Liver (tissue), 9 donors: ENCODE results near the gene DLGAP4. TPM values are rescaled to one million over a fixed set of nuclear protein-coding genes. Genes with fewer than 3 reads are reported as not detected.

Experiments
- DNase-seq: peaks from one replicate; pipeline ENCODE4 v3.0.0-alpha.2; 2017; ENCODE audit warnings: low spot score
- H3K27ac ChIP-seq, 2 donors: one replicate each; pipeline ENCODE4 v1.7.0; 2013; ENCODE audit warnings: inconsistent platforms in 2 of 2, low read length in 2 of 2, control low read depth in 1 of 2, low read depth in 1 of 2, mild to moderate bottlenecking in 1 of 2
- H3K27me3 ChIP-seq, 4 donors: one replicate each; pipeline versions ENCODE4 v1.6.1 to v1.7.0; 2013; ENCODE audit warnings: low read length in 3 of 4, inconsistent platforms in 1 of 4, mild to moderate bottlenecking in 1 of 4, moderate library complexity in 1 of 4; ENCODE audit not compliant: control insufficient read depth in 4 of 4, insufficient read depth in 4 of 4
- H3K36me3 ChIP-seq, 4 donors: one replicate each; pipeline versions ENCODE4 v1.6.1 to v1.7.0; 2013; ENCODE audit warnings: low read length in 3 of 4, mild to moderate bottlenecking in 3 of 4, low read depth in 1 of 4, moderate library complexity in 1 of 4; ENCODE audit not compliant: control insufficient read depth in 4 of 4, insufficient read depth in 3 of 4
- H3K4me1 ChIP-seq, 4 donors: one replicate each; pipeline versions ENCODE4 v1.6.1 to v1.7.0; 2013; ENCODE audit warnings: low read length in 3 of 4, mild to moderate bottlenecking in 3 of 4, moderate library complexity in 1 of 4; ENCODE audit not compliant: control insufficient read depth in 4 of 4, insufficient read depth in 4 of 4
- H3K4me3 ChIP-seq, 3 donors: one replicate each; pipeline versions ENCODE4 v1.6.1 to v1.7.0; 2013; ENCODE audit warnings: low read length in 3 of 3, control low read depth in 1 of 3, low read depth in 1 of 3, mild to moderate bottlenecking in 1 of 3
- H3K9ac ChIP-seq, 2 donors: one replicate each; pipeline ENCODE4 v1.7.0; 2013; ENCODE audit warnings: low read length in 2 of 2, mild to moderate bottlenecking in 2 of 2, moderate library complexity in 2 of 2, control low read depth in 1 of 2, low read depth in 1 of 2
- H3K9me3 ChIP-seq, 4 donors: one replicate each; pipeline versions ENCODE4 v1.6.1 to v1.7.0; 2013; ENCODE audit warnings: low read length in 3 of 4; ENCODE audit not compliant: control insufficient read depth in 4 of 4
- ATF3 ChIP-seq: IDR thresholded peaks from 2 replicates; pipeline ENCODE4 v1.6.1; 2016; ENCODE audit warnings: antibody characterized with exemption
- CTCF ChIP-seq: fragments of 150-350 bp; IDR thresholded peaks from 2 replicates; pipeline ENCODE4 v1.5.1; 2017; ENCODE audit warnings: improper control_type of control experiment, low read depth, low read length; ENCODE audit not compliant: missing input control
- EGR1 ChIP-seq, 2 donors: IDR thresholded peaks; 2 replicates each; pipeline ENCODE4 v1.6.1; 2016 to 2018; ENCODE audit warnings: antibody characterized with exemption in 2 of 2, low read depth in 2 of 2
- FOXA1 ChIP-seq: IDR thresholded peaks from 2 replicates; pipeline ENCODE4 v1.6.1; 2016; ENCODE audit warnings: antibody characterized with exemption
- FOXA2 ChIP-seq: IDR thresholded peaks from 2 replicates; pipeline ENCODE4 v1.6.1; 2016; ENCODE audit warnings: antibody characterized with exemption
- GABPA ChIP-seq, 2 donors: IDR thresholded peaks in 1 of 2; conservative IDR thresholded peaks in 1 of 2; 2 replicates each; pipeline ENCODE4 v1.6.1; 2016; ENCODE audit warnings: antibody characterized with exemption in 2 of 2, mild to moderate bottlenecking in 1 of 2, moderate library complexity in 1 of 2
- HNF4A ChIP-seq, 2 donors: conservative IDR thresholded peaks; 2 replicates each; pipeline ENCODE4 v1.6.1; 2016; ENCODE audit warnings: antibody characterized with exemption in 2 of 2, mild to moderate bottlenecking in 2 of 2
- HNF4G ChIP-seq: IDR thresholded peaks from 2 replicates; pipeline ENCODE4 v1.6.1; 2016; ENCODE audit warnings: antibody characterized with exemption
- JUND ChIP-seq, 2 donors: IDR thresholded peaks; 2 replicates each; pipeline ENCODE4 v1.6.1; 2016; ENCODE audit warnings: antibody characterized with exemption in 2 of 2
- MAX ChIP-seq: IDR thresholded peaks from 2 replicates; pipeline ENCODE4 v1.6.1; 2016; ENCODE audit warnings: antibody characterized with exemption
- NR2F2 ChIP-seq: IDR thresholded peaks from 2 replicates; pipeline ENCODE4 v1.6.1; 2016; ENCODE audit warnings: antibody characterized with exemption
- RAD21 ChIP-seq, 2 donors: IDR thresholded peaks; 2 replicates each; pipeline ENCODE4 v1.6.1; 2016; ENCODE audit warnings: antibody characterized with exemption in 2 of 2, mild to moderate bottlenecking in 2 of 2
- REST ChIP-seq: IDR thresholded peaks from 2 replicates; pipeline ENCODE4 v1.6.1; 2016; ENCODE audit warnings: antibody characterized with exemption, mild to moderate bottlenecking
- RXRA ChIP-seq, 2 donors: IDR thresholded peaks; 2 replicates each; pipeline ENCODE4 v1.6.1; 2017 to 2018; ENCODE audit warnings: antibody characterized with exemption in 2 of 2, mild to moderate bottlenecking in 1 of 2
- SP1 ChIP-seq: IDR thresholded peaks from 2 replicates; pipeline ENCODE4 v1.6.1; 2018; ENCODE audit warnings: antibody characterized with exemption, mild to moderate bottlenecking
- TAF1 ChIP-seq: conservative IDR thresholded peaks from 2 replicates; pipeline ENCODE4 v1.6.1; 2016; ENCODE audit warnings: antibody characterized with exemption, mild to moderate bottlenecking
- YY1 ChIP-seq: IDR thresholded peaks from 2 replicates; pipeline ENCODE4 v1.6.1; 2016; ENCODE audit warnings: antibody characterized with exemption, mild to moderate bottlenecking
- ZBTB33 ChIP-seq: IDR thresholded peaks from 2 replicates; pipeline ENCODE4 v1.6.1; 2016; ENCODE audit warnings: antibody characterized with exemption
- WGBS: extraction: QIAGEN DNeasy Blood & Tissue Kit; methylation state at CpG from one replicate; pipeline ENCODE4 v1.1.7; 2013; 5-methylcytosine and 5-hydroxymethylcytosine counted together
- polyA plus RNA-seq, 2 donors: library from polyadenylated mRNA; stranded (reverse) in 1 of 2; unstranded in 1 of 2; fragments of 200-250 nt in 1 of 2; fragments of >200 nt in 1 of 2; fragmentation: Nextera tagmentation in 1 of 2; extraction: Ambion mirVana in 1 of 2; gene quantifications; one replicate each; pipeline versions ENCODE4 v1.2.1 to v1.2.3, GENCODE V29; 2013 to 2015
- total RNA-seq, 2 donors: library from RNA; depleted of rRNA; stranded (reverse); fragments of >200 nt; gene quantifications; one replicate each; pipeline ENCODE4 v1.2.3, GENCODE V29; 2014
- donor health status: healthy.
- donor health status: healthy.
- donor health status: healthy.
- donor health status: healthy.
- donor health status: healthy.

Gene DLGAP4
- total and polyA plus RNA-seq, 4 donors, result 2.9 to 18.7 (median 11.2) TPM

GRCh38 chr20:36519944-36520343, 213.8 kb downstream of the DLGAP4 start:
- DNase-seq, result no peak
- Histone ChIP-seq H3K27ac (no peak overlapping the region), H3K9me3 (no peaks in the 10 kb centered on the region), H3K4me3 (no peak overlapping the region), H3K4me1 (peaks cover 0 to 3% (median 0%) of the 10 kb centered on the region in 4 donors), H3K9ac (no peak overlapping the region), H3K27me3 (no peaks in the 10 kb centered on the region), H3K36me3 (peaks cover 5 to 19% (median 11%) of the 10 kb centered on the region in 4 donors)
- no peak for TF ChIP-seq ATF3
- no peak for TF ChIP-seq RXRA (IDR thresholded peaks at IDR 0.05)
- no peak for TF ChIP-seq CTCF
- no peak for TF ChIP-seq GABPA (IDR thresholded peaks at IDR 0.05 in 1 of 2, conservative IDR thresholded peaks at IDR 0.05 in 1 of 2)
- no peak for TF ChIP-seq SP1
- TF ChIP-seq REST, result no peak
- TF ChIP-seq MAX, result no peak
- no peak for TF ChIP-seq FOXA1
- TF ChIP-seq YY1, result no peak
- TF ChIP-seq RAD21 (IDR thresholded peaks at IDR 0.05), result no peak
- no peak for TF ChIP-seq TAF1
- no peak for TF ChIP-seq NR2F2
- TF ChIP-seq HNF4A (conservative IDR thresholded peaks at IDR 0.05), result no peak
- TF ChIP-seq ZBTB33, result no peak
- TF ChIP-seq FOXA2, result no peak
- no peak for TF ChIP-seq JUND (IDR thresholded peaks at IDR 0.05)
- TF ChIP-seq EGR1 (IDR thresholded peaks at IDR 0.05; ENCODE audit: low read depth in 2 of 2), result no peak
- no peak for TF ChIP-seq HNF4G
- WGBS, result 96% methylated on average over 2 of the region's 2 CpGs
